ENCODE data around the gene PTPRA.

GRCh38 chr20:2919518-2920245 is 46.4 kb downstream of the PTPRA start:
- TF ChIP-seq, protein P1, sequence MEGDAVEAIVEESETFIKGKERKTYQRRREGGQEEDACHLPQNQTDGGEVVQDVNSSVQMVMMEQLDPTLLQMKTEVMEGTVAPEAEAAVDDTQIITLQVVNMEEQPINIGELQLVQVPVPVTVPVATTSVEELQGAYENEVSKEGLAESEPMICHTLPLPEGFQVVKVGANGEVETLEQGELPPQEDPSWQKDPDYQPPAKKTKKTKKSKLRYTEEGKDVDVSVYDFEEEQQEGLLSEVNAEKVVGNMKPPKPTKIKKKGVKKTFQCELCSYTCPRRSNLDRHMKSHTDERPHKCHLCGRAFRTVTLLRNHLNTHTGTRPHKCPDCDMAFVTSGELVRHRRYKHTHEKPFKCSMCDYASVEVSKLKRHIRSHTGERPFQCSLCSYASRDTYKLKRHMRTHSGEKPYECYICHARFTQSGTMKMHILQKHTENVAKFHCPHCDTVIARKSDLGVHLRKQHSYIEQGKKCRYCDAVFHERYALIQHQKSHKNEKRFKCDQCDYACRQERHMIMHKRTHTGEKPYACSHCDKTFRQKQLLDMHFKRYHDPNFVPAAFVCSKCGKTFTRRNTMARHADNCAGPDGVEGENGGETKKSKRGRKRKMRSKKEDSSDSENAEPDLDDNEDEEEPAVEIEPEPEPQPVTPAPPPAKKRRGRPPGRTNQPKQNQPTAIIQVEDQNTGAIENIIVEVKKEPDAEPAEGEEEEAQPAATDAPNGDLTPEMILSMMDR (conservative IDR thresholded peaks at IDR 0.05; ENCODE audit: low read length) = no peak
- TF ChIP-seq EZH2phosphoT487 (IDR thresholded peaks at IDR 0.05; ENCODE audit: borderline replicate concordance, low read depth, low read length) = no peak
